Measurements from ENCODE around the gene SDK1.

The SDK1 gene

GRCh38 chr7:4072161-4072925 is 771.3 kb downstream of the SDK1 start:
- H3K27ac ChIP-seq = no peak overlapping the region
- TF ChIP-seq CTCF (conservative IDR thresholded peaks at IDR 0.05) = no peak

- TF ChIP-seq ZFX (IDR thresholded peaks at IDR 0.05) = no peak
Observed at GRCh38 chr7:4073052-4073451, 772.0 kb downstream of the SDK1 start.

GRCh38 chr7:4073750-4074149 is 772.7 kb downstream of the SDK1 start:
- no peak overlapping the region for H3K27ac ChIP-seq
- no peak for TF ChIP-seq ZFX (IDR thresholded peaks at IDR 0.05)
- TF ChIP-seq CTCF (conservative IDR thresholded peaks at IDR 0.05) = no peak

More at GRCh38 chr7:4073052-4073451, 772.0 kb downstream of the SDK1 start:
- H3K27ac ChIP-seq = no peak overlapping the region

GRCh38 chr7:4074407-4074806 is 773.4 kb downstream of the SDK1 start:
- no peak overlapping the region for H3K27ac ChIP-seq
- TF ChIP-seq ZFX (IDR thresholded peaks at IDR 0.05) (no peak), CTCF (conservative IDR thresholded peaks at IDR 0.05) (no peak)

- TF ChIP-seq ZFX (IDR thresholded peaks at IDR 0.05) (no peak), CTCF (conservative IDR thresholded peaks at IDR 0.05) (no peak)
- no peak overlapping the region for H3K27ac ChIP-seq
Observed at GRCh38 chr7:4074994-4075393, 773.9 kb downstream of the SDK1 start.

- no peak overlapping the region for H3K27ac ChIP-seq
- TF ChIP-seq CTCF (conservative IDR thresholded peaks at IDR 0.05) (no peak), ZFX (IDR thresholded peaks at IDR 0.05) (no peak)
Observed at GRCh38 chr7:4076701-4077294, 775.7 kb downstream of the SDK1 start.

- TF ChIP-seq CTCF (conservative IDR thresholded peaks at IDR 0.05) (no peak), ZFX (IDR thresholded peaks at IDR 0.05) (no peak)
Observed at GRCh38 chr7:4077980-4078379, 776.9 kb downstream of the SDK1 start.

GRCh38 chr7:4078580-4078979 is 777.5 kb downstream of the SDK1 start:
- TF ChIP-seq ZFX (IDR thresholded peaks at IDR 0.05) (no peak), CTCF (conservative IDR thresholded peaks at IDR 0.05) (no peak)
- H3K27ac ChIP-seq = no peak overlapping the region

More at GRCh38 chr7:4077980-4078379, 776.9 kb downstream of the SDK1 start:
- no peak overlapping the region for H3K27ac ChIP-seq
